Measurements from ENCODE around the gene MUC3A. TPM values are rescaled to one million over a fixed set of nuclear protein-coding genes. Genes with fewer than 3 reads are reported as not detected.
"Not testable (repeated sequence)": the region's sequence is repeated elsewhere in the genome, so short reads cannot be mapped to it uniquely, and the experiment has no call there.

MUC3A gene
- total and polyA plus RNA-seq, 8 donors, result 0.45 to 527 (median 0.97) TPM

- Histone ChIP-seq H3K27me3 (no peaks in the 10 kb centered on the region), H3K27ac (no peak overlapping the region), H3K9me3 (no peaks in the 10 kb centered on the region), H3K4me1 (no peaks in the 10 kb centered on the region), H3K36me3 (no peaks in the 10 kb centered on the region), H3K4me3 (no peak overlapping the region)
- DNase-seq, result no peak
- TF ChIP-seq EP300 (IDR thresholded peaks at IDR 0.05), result no peak
- no peak for TF ChIP-seq POLR2A (IDR thresholded peaks at IDR 0.05)
- no peak for TF ChIP-seq POLR2AphosphoS5 (IDR thresholded peaks at IDR 0.05)
- no peak for TF ChIP-seq CTCF (IDR thresholded peaks at IDR 0.05)
- intact Hi-C loops (cut with DNase I; ENCODE audit: low total_unique reads), result no loop called here
- 89 to 93% (median 89%) methylated on average over 9 of the region's 9 CpGs for WGBS, 5 donors
Observed at GRCh38 chr7:100991631-100992030, 42.3 kb downstream of the MUC3A start.

- intact Hi-C loops (cut with DNase I; ENCODE audit: low total_unique reads); DNase-seq: not testable (repeated sequence)
- WGBS, 5 donors, result 82 to 90% (median 89%) methylated on average over 11 to 12 of the region's 12 CpGs
Observed at GRCh38 chr7:100992280-100992679, 42.9 kb downstream of the MUC3A start.

GRCh38 chr7:100994671-100995070 is 45.3 kb downstream of the MUC3A start:
- H3K4me1 ChIP-seq; H3K4me3 ChIP-seq; intact Hi-C loops (cut with DNase I; ENCODE audit: low total_unique reads); DNase-seq; H3K36me3 ChIP-seq; H3K27ac ChIP-seq; H3K9me3 ChIP-seq; H3K27me3 ChIP-seq: not testable (repeated sequence)
- WGBS, 5 donors, result no CpG with 5 or more reads among the region's 9 CpGs

More at GRCh38 chr7:100992280-100992679, 42.9 kb downstream of the MUC3A start:
- H3K27ac ChIP-seq, H3K9me3 ChIP-seq, H3K36me3 ChIP-seq, H3K27me3 ChIP-seq, H3K4me3 ChIP-seq, H3K4me1 ChIP-seq: not testable (repeated sequence)

GRCh38 chr7:100998530-100998929 is 49.2 kb downstream of the MUC3A start:
- not testable (repeated sequence) for H3K9me3 ChIP-seq
- WGBS, 5 donors, result 74 to 88% (median 83%) methylated on average over 4 to 6 of the region's 10 CpGs

GRCh38 chr7:100999334-100999733 is 50.0 kb downstream of the MUC3A start:
- H3K9me3 ChIP-seq; H3K27ac ChIP-seq; H3K4me1 ChIP-seq; intact Hi-C loops (cut with DNase I; ENCODE audit: low total_unique reads); H3K36me3 ChIP-seq; H3K4me3 ChIP-seq; DNase-seq; H3K27me3 ChIP-seq: not testable (repeated sequence)
- no CpG with 5 or more reads among the region's 9 CpGs for WGBS, 5 donors

More at GRCh38 chr7:100998530-100998929, 49.2 kb downstream of the MUC3A start:
- H3K4me1 ChIP-seq; DNase-seq; H3K4me3 ChIP-seq; H3K27ac ChIP-seq; H3K27me3 ChIP-seq; H3K36me3 ChIP-seq; intact Hi-C loops (cut with DNase I; ENCODE audit: low total_unique reads): not testable (repeated sequence)

- H3K4me3 ChIP-seq; DNase-seq; intact Hi-C loops (cut with DNase I; ENCODE audit: low total_unique reads); H3K27ac ChIP-seq; H3K27me3 ChIP-seq; H3K4me1 ChIP-seq; H3K9me3 ChIP-seq; H3K36me3 ChIP-seq: not testable (repeated sequence)
- WGBS, 5 donors, result 82 to 87% (median 85%) methylated on average over 9 to 10 of the region's 10 CpGs
Observed at GRCh38 chr7:101000025-101000424, 50.7 kb downstream of the MUC3A start.

GRCh38 chr7:101002333-101002732 is 53.0 kb downstream of the MUC3A start:
- intact Hi-C loops (cut with DNase I; ENCODE audit: low total_unique reads); H3K36me3 ChIP-seq; DNase-seq; H3K27ac ChIP-seq; H3K9me3 ChIP-seq; H3K4me3 ChIP-seq; H3K4me1 ChIP-seq; H3K27me3 ChIP-seq: not testable (repeated sequence)
- WGBS, 5 donors, result 89 to 100% (median 98%) methylated on average over 1 to 2 of the region's 8 CpGs; no CpG with 5 or more reads in 1 of the 5 donors

GRCh38 chr7:101007361-101007760 is 58.0 kb downstream of the MUC3A start:
- DNase-seq; H3K4me3 ChIP-seq; intact Hi-C loops (cut with DNase I; ENCODE audit: low total_unique reads); H3K9me3 ChIP-seq; H3K36me3 ChIP-seq; H3K27ac ChIP-seq; H3K4me1 ChIP-seq: not testable (repeated sequence)
- 59 to 70% (median 66%) methylated on average over 2 of the region's 2 CpGs for WGBS, 5 donors
- peaks cover 0 to 17% (median 0%) of the 10 kb centered on the region in 3 donors for H3K27me3 ChIP-seq
